ENCODE results near the gene CNN1.
A peak's percentile ranks its signal among the peaks of the same experiment; 100 is the strongest.

DNA sequence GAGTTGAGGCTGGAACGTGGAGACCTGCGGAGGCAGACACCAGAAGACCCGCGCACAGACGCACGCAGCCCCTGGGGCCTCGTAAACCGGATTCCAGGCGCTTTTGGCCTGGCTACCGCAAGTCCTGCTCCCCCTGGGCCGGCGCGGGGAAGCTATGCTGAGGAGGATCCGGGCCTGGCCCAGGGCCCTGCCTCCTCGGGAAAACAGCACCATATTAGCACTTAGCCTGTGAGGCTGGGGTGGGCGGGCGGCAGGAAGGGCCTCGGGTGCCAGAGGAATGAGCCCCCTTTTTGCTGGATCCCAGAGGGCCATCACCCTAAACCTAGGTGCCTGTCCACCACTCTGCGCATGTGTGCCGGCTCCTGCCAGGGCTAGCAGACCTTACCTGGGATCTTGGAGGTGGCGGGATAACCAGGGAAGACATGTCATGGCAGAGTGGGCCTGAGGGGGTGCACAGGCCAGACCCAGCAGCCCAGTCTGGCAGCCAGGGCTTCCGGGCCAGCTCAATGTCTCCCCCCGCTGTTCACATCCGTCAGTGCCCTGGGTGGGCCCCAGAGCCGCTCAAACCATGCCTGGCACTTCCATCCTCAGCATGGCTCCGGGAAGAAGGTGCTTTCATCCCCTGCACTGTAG lies 13.1 kb downstream of the CNN1 start:
- TF ChIP-seq, protein P1, sequence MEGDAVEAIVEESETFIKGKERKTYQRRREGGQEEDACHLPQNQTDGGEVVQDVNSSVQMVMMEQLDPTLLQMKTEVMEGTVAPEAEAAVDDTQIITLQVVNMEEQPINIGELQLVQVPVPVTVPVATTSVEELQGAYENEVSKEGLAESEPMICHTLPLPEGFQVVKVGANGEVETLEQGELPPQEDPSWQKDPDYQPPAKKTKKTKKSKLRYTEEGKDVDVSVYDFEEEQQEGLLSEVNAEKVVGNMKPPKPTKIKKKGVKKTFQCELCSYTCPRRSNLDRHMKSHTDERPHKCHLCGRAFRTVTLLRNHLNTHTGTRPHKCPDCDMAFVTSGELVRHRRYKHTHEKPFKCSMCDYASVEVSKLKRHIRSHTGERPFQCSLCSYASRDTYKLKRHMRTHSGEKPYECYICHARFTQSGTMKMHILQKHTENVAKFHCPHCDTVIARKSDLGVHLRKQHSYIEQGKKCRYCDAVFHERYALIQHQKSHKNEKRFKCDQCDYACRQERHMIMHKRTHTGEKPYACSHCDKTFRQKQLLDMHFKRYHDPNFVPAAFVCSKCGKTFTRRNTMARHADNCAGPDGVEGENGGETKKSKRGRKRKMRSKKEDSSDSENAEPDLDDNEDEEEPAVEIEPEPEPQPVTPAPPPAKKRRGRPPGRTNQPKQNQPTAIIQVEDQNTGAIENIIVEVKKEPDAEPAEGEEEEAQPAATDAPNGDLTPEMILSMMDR (conservative IDR thresholded peaks at IDR 0.05; ENCODE audit: low read depth in 2 of 2) = peak; percentile 64 to 83
- TF ChIP-seq POLR2AphosphoS5 (IDR thresholded peaks at IDR 0.05; ENCODE audit: low read depth) (peak; percentile 16; the same call in 1 of the 2 replicates), EZH2phosphoT487 (IDR thresholded peaks at IDR 0.05; ENCODE audit: unreplicated experiment) (no peak)
- TF ChIP-seq, protein P2, sequence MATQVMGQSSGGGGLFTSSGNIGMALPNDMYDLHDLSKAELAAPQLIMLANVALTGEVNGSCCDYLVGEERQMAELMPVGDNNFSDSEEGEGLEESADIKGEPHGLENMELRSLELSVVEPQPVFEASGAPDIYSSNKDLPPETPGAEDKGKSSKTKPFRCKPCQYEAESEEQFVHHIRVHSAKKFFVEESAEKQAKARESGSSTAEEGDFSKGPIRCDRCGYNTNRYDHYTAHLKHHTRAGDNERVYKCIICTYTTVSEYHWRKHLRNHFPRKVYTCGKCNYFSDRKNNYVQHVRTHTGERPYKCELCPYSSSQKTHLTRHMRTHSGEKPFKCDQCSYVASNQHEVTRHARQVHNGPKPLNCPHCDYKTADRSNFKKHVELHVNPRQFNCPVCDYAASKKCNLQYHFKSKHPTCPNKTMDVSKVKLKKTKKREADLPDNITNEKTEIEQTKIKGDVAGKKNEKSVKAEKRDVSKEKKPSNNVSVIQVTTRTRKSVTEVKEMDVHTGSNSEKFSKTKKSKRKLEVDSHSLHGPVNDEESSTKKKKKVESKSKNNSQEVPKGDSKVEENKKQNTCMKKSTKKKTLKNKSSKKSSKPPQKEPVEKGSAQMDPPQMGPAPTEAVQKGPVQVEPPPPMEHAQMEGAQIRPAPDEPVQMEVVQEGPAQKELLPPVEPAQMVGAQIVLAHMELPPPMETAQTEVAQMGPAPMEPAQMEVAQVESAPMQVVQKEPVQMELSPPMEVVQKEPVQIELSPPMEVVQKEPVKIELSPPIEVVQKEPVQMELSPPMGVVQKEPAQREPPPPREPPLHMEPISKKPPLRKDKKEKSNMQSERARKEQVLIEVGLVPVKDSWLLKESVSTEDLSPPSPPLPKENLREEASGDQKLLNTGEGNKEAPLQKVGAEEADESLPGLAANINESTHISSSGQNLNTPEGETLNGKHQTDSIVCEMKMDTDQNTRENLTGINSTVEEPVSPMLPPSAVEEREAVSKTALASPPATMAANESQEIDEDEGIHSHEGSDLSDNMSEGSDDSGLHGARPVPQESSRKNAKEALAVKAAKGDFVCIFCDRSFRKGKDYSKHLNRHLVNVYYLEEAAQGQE (IDR thresholded peaks at IDR 0.05; ENCODE audit: unreplicated experiment) = no peak

Data from GM23338 (cell line).